Esophagus squamous epithelium (tissue), 5 donors: ENCODE measurements around the gene RPL7A. TPM values are rescaled to one million over a fixed set of nuclear protein-coding genes. Genes with fewer than 3 reads are reported as not detected.

ENCODE experiments used
- DNase-seq: peaks from one replicate; lab custom pipeline; 2025; lab: John Stamatoyannopoulos, UW
- H3K27ac ChIP-seq, 4 donors: fragments of 200-600 bp; sonication (generic); one replicate each; pipeline ENCODE4 v1.5.1; 2016 to 2019; ENCODE audit warnings: mild to moderate bottlenecking in 1 of 4
- H3K27me3 ChIP-seq, 4 donors: fragments of 200-600 bp; sonication (generic); 1 replicate in 3 of 4; 2 replicates in 1 of 4; pipeline versions ENCODE4 v1.5.1 to v1.6.0; 2017 to 2021; ENCODE audit warnings: antibody characterized with exemption in 1 of 4
- H3K36me3 ChIP-seq, 3 donors: fragments of 200-600 bp; sonication (generic); one replicate each; pipeline ENCODE4 v1.5.1; 2016 to 2019
- H3K4me1 ChIP-seq, 3 donors: fragments of 200-600 bp; sonication (generic); one replicate each; pipeline ENCODE4 v1.5.1; 2017 to 2019
- H3K4me3 ChIP-seq, 4 donors: fragments of 200-600 bp; sonication (generic); 1 replicate in 3 of 4; 2 replicates in 1 of 4; pipeline ENCODE4 v1.5.1; 2016 to 2019; ENCODE audit warnings: mild to moderate bottlenecking in 2 of 4, moderate library complexity in 1 of 4
- H3K9me3 ChIP-seq, 3 donors: fragments of 200-600 bp; sonication (generic); one replicate each; pipeline ENCODE4 v1.5.1; 2016 to 2019
- POLR2A ChIP-seq, 4 donors: fragments of 450-650 bp; IDR thresholded peaks; one replicate each; pipeline ENCODE4 v1.6.1; 2017; ENCODE audit warnings: antibody characterized with exemption in 4 of 4, mild to moderate bottlenecking in 4 of 4, moderate library complexity in 3 of 4
- WGBS, 2 donors: methylation state at CpG; one replicate each; pipeline ENCODE4 v1.1.5; 2018; 5-methylcytosine and 5-hydroxymethylcytosine counted together
- intact Hi-C: fragments of 100-400 bp; cut with DNase I; formaldehyde crosslinking; loops from one replicate; pipeline ENCODE4 v1.15.0; 2022
- total RNA-seq, 4 donors: library from RNA; depleted of rRNA; stranded (reverse); fragments of >200 nt; gene quantifications; one replicate each; pipeline ENCODE4 v1.1.0, GENCODE V29; 2016
- TF ChIP-seq, protein P1 (sequence below), 6 experiments: fragments of 450-650 bp in 4 of 6; fragments of 200-600 bp in 2 of 6; sonication (generic) in 2 of 6; IDR thresholded peaks; one replicate each; pipeline ENCODE4 v1.5.1; 2016 to 2019; ENCODE audit warnings: antibody characterized with exemption in 6 of 6, mild to moderate bottlenecking in 4 of 6, moderate library complexity in 4 of 6
- donor health status: DM: yes; HTN: yes; CAD: no.

Gene RPL7A
- total RNA-seq, 4 donors from 2014 or later: 1,828 to 2,553 (median 2,363) TPM

DNA sequence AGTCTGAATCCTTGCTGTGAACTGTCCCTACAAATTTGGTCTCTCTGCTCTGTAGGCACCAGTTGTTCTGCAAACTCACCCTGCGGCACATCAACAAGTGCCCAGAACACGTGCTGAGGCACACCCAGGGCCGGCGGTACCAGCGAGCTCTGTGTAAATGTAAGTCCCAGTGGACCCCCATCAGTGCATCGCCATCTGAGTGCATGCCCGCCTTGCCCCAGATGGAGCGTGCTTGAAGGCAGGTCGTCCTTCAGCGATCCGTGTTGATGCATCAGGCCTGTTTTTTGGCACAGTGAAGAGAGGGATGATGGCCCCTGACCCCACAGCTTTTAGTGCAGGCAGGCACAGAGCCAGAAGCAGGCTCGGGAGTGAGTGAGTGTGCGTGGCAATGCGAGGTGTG, 9.6 kb downstream of the RPL7A start:
- Histone ChIP-seq H3K9me3 (no peaks in the 10 kb centered on the region), H3K4me1 (peaks cover 23 to 70% (median 30%) of the 10 kb centered on the region in 3 donors), H3K4me3 (peak overlapping the region in 2 of 4 donors; percentile 87 to 93), H3K27me3 (no peaks in the 10 kb centered on the region), H3K36me3 (peaks cover 0 to 64% (median 15%) of the 10 kb centered on the region in 3 donors), H3K27ac (peak overlapping the region in 1 of 4 donors; percentile 91)
- DNase-seq: no peak
- intact Hi-C loops: no loop called here
- no peak for TF ChIP-seq POLR2A (IDR thresholded peaks at IDR 0.05)
- TF ChIP-seq, protein P1, sequence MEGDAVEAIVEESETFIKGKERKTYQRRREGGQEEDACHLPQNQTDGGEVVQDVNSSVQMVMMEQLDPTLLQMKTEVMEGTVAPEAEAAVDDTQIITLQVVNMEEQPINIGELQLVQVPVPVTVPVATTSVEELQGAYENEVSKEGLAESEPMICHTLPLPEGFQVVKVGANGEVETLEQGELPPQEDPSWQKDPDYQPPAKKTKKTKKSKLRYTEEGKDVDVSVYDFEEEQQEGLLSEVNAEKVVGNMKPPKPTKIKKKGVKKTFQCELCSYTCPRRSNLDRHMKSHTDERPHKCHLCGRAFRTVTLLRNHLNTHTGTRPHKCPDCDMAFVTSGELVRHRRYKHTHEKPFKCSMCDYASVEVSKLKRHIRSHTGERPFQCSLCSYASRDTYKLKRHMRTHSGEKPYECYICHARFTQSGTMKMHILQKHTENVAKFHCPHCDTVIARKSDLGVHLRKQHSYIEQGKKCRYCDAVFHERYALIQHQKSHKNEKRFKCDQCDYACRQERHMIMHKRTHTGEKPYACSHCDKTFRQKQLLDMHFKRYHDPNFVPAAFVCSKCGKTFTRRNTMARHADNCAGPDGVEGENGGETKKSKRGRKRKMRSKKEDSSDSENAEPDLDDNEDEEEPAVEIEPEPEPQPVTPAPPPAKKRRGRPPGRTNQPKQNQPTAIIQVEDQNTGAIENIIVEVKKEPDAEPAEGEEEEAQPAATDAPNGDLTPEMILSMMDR (IDR thresholded peaks at IDR 0.05): no peak
- 65 to 70% methylated on average over 9 to 10 of the region's 14 CpGs for WGBS, 2 donors

DNA sequence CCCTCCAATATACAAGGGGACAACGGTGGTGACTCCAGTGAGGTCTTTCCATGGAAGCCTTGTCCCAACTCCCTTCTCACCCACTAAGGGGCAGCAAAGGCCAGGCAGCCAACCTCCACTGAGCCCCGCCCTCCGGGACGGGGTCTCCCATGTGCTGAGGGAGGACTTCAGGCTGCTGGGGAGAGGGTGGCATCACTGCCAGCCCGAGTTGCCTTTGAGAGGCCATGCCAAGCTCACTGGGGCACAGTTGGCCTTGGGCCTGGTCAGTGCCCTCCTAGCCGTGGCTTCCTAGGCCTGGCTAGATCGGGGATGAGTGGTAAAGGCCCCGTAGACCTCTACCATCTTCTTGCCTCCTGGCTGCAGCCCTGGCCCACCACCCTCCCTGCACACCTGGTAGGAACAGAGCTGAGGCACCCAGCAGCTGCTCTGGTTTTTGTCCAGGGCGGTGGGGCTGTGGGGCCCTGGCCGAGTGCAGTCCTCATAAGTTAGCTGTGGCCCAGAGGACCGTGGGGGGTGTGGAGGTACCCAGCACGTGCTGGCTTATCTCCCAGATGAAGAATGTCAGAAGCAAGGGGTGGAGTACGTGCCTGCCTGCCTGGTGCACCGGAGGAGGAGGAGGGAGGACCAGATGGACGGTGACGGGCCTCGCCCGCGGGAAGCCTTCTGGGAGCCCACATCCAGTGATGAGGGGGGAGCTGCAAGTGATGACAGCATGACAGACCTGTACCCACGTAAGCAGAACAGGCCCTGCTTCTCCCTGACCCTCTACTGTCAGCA, 11.6 kb downstream of the RPL7A start:
- Histone ChIP-seq H3K27me3 (no peaks in the 10 kb centered on the region), H3K9me3 (no peaks in the 10 kb centered on the region), H3K4me1 (peaks cover 27 to 85% (median 47%) of the 10 kb centered on the region in 3 donors), H3K36me3 (peaks cover 5 to 64% (median 18%) of the 10 kb centered on the region in 3 donors), H3K27ac (peak overlapping the region in 1 of 4 donors; percentile 21), H3K4me3 (no peak overlapping the region)
- 42 to 59% methylated on average over 6 to 9 of the region's 20 CpGs for whole genome bisulfite sequencing, 2 donors
- TF ChIP-seq, protein P1 (IDR thresholded peaks at IDR 0.05): peak in 4 of 6 experiments; percentile 16 to 39 (median 22)
- no peak for TF ChIP-seq POLR2A (IDR thresholded peaks at IDR 0.05)
- intact Hi-C loops: no loop called here
- DNase-seq: no peak

DNA sequence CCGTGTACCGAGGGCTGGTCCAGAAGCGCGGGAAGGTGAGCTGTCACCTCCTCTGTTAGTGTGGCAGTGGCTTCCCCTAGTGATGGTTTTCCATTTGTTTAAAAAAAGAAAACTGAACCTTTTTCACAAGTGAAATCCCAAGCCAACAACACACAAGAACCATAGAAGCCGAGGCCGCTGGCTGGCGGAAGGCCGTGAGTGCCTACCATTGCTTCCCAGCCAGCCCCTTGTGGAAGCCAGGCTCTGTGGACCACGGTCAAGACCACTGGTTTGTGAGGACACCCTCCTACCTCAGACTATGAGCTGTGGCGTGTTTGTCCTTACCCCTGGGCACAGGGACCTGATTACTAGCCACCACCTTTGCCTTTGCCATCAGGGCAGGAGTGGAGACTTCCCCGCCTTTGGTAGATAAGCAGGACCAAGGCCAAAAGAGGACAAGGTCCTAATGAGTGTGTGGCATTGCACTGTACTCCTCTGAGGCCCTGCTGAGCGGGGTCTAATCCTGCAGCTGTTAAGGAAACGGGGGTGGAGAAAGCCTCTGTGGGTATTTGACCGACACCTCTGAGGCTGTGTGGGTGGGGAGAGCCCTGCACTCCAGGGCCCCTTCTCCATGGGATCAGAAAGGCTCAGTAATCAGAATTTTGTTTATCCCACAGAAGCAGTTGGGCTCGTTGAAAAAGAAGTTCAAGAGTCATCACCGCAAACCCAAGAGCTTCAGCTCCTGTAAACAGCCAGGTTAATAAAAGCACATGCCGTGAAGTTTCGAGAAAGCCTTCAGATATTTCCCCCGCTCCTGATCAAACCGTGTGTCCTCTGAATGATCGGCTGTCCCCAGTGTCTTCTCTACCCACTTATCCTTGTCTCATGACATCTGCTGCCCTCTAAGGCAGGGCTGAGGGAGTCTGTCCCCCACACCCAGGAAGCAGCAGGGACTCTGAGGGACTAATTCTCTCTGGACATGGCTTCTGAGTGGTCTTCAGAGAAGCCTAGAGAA, 12.7 kb downstream of the RPL7A start:
- H3K27me3 ChIP-seq: no peaks in the 10 kb centered on the region
- no peak for TF ChIP-seq POLR2A (IDR thresholded peaks at IDR 0.05)
- TF ChIP-seq, protein P1 (IDR thresholded peaks at IDR 0.05): no peak
- no peak overlapping the region for H3K4me3 ChIP-seq
- H3K36me3 ChIP-seq: peaks cover 14 to 73% (median 18%) of the 10 kb centered on the region in 3 donors
- no peaks in the 10 kb centered on the region for H3K9me3 ChIP-seq
- peaks cover 33 to 85% (median 46%) of the 10 kb centered on the region in 3 donors for H3K4me1 ChIP-seq
- H3K27ac ChIP-seq: peak overlapping the region in 1 of 4 donors; percentile 74
- intact Hi-C loops: no loop called here
- no peak for DNase-seq
- 84 to 87% methylated on average over 15 to 18 of the region's 21 CpGs for WGBS, 2 donors

DNA sequence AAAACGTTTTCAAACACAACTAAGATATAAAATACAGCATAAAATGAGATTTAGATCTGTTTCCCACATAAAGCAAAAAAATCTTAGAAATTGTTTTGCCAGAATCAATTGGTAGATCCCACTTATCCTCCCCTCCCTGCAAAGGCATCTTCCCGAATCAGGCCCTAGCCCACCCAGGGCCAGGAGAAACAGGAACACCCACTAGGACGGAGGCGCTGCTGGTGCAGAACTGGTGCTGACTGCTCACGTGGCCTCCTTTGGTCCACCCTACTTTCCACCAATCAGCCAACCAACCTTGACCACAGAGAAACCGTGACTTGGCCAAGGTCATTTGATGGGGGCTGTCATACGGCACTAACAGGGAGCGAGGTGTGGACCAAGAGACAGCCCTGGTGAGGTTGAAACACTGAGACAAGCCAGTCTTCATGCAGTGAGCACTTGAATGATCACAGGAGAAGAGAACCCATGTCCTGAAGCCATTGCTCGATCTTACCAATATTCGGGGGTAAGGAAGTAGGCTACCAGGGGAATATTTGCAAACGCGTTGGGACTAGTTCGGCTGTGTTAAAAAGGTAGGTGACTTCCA, 13.6 kb downstream of the RPL7A start:
- peaks cover 21 to 82% (median 26%) of the 10 kb centered on the region in 3 donors for H3K36me3 ChIP-seq
- H3K27me3 ChIP-seq: no peaks in the 10 kb centered on the region
- TF ChIP-seq POLR2A (IDR thresholded peaks at IDR 0.05): no peak
- DNase-seq: no peak
- intact Hi-C loops: no loop called here
- peak overlapping the region in 2 of 4 donors; percentile 2 to 74 for H3K27ac ChIP-seq
- peaks cover 34 to 90% (median 44%) of the 10 kb centered on the region in 3 donors for H3K4me1 ChIP-seq
- 28 to 45% methylated on average over 7 to 13 of the region's 13 CpGs for WGBS, 2 donors
- H3K9me3 ChIP-seq: no peaks in the 10 kb centered on the region
- H3K4me3 ChIP-seq: no peak overlapping the region
